H1 (cell line): ENCODE data around the gene ACER3.

Experiments
- ATF3 ChIP-seq: IDR thresholded peaks from 2 replicates; pipeline ENCODE4 v1.6.1; 2011; ENCODE audit warnings: low read depth, mild to moderate bottlenecking, low read length; ENCODE audit not compliant: insufficient read depth
- CHD1 ChIP-seq: IDR thresholded peaks from 2 replicates; pipeline ENCODE4 v1.6.1; 2012; ENCODE audit warnings: low read depth, low read length, improper control_type of control experiment
- CTCF ChIP-seq, 3 experiments: IDR thresholded peaks; 1 replicate in 2 of 3; 2 replicates in 1 of 3; pipeline versions ENCODE4 v1.5.1 to v1.6.1; 2011; ENCODE audit warnings: low read length in 3 of 3, mild to moderate bottlenecking in 3 of 3, inconsistent platforms in 2 of 3, low read depth in 1 of 3, moderate library complexity in 1 of 3; ENCODE audit not compliant: insufficient read depth in 1 of 3; ENCODE audit errors: control extremely low read depth in 1 of 3
- EZH2 ChIP-seq: fragments of 200-600 bp; sonication (generic); IDR thresholded peaks from 2 replicates; pipeline ENCODE4 v1.7.1; 2012; ENCODE audit warnings: low read depth, mild to moderate bottlenecking, moderate library complexity, low read length, inconsistent platforms; ENCODE audit not compliant: severe bottlenecking
- GABPA ChIP-seq: IDR thresholded peaks from 2 replicates; pipeline ENCODE4 v1.6.1; 2011; ENCODE audit warnings: mild to moderate bottlenecking, low read length, moderate library complexity, borderline replicate concordance; ENCODE audit not compliant: insufficient read depth
- JUND ChIP-seq: IDR thresholded peaks from 2 replicates; pipeline ENCODE4 v1.6.1; 2011; ENCODE audit warnings: mild to moderate bottlenecking, improper control_type of control experiment, low read length
- MAX ChIP-seq: IDR thresholded peaks from 2 replicates; pipeline ENCODE4 v1.6.1; 2012; ENCODE audit warnings: inconsistent platforms
- POLR2A ChIP-seq, 2 experiments: IDR thresholded peaks; 1 replicate in 1 of 2; 2 replicates in 1 of 2; pipeline ENCODE4 v1.6.1; 2011; ENCODE audit warnings: low read depth in 2 of 2, low read length in 2 of 2, mild to moderate bottlenecking in 2 of 2; ENCODE audit errors: control extremely low read depth in 1 of 2
- POU5F1 ChIP-seq: IDR thresholded peaks from 2 replicates; pipeline ENCODE4 v1.6.1; 2011; ENCODE audit warnings: low read depth, mild to moderate bottlenecking, low read length, moderate library complexity
- RFX5 ChIP-seq: IDR thresholded peaks from 2 replicates; pipeline ENCODE4 v1.6.1; 2011; ENCODE audit warnings: low read depth, low read length, improper control_type of control experiment, borderline replicate concordance
- SIN3A ChIP-seq, 2 experiments: IDR thresholded peaks in 1 of 2; conservative IDR thresholded peaks in 1 of 2; 2 replicates each; pipeline ENCODE4 v1.6.1; 2011 to 2012; ENCODE audit warnings: low read length in 2 of 2, improper control_type of control experiment in 1 of 2, low read depth in 1 of 2, mild to moderate bottlenecking in 1 of 2
- SP1 ChIP-seq: IDR thresholded peaks from 2 replicates; pipeline ENCODE4 v1.6.1; 2011; ENCODE audit warnings: low read depth, low read length
- TAF1 ChIP-seq: IDR thresholded peaks from 2 replicates; pipeline ENCODE4 v1.6.1; 2011; ENCODE audit warnings: mild to moderate bottlenecking, low read depth, low read length
- TCF12 ChIP-seq: IDR thresholded peaks from 2 replicates; pipeline ENCODE4 v1.6.1; 2011; ENCODE audit warnings: low read depth, mild to moderate bottlenecking, low read length

- TF ChIP-seq MAX (no peak), RFX5 (no peak), ATF3 (no peak), CTCF (IDR thresholded peaks at IDR 0.05; ENCODE audit: control extremely low read depth in 1 of 3, insufficient read depth in 1 of 3, low read depth in 1 of 3, low read length in 3 of 3) (no peak), TAF1 (no peak), SP1 (no peak), POLR2A (IDR thresholded peaks at IDR 0.05; ENCODE audit: control extremely low read depth in 1 of 2, low read depth in 2 of 2, low read length in 2 of 2) (no peak), GABPA (no peak), CHD1 (no peak), TCF12 (no peak), SIN3A (conservative IDR thresholded peaks at IDR 0.05 in 1 of 2, IDR thresholded peaks at IDR 0.05 in 1 of 2; ENCODE audit: low read depth in 1 of 2, low read length in 2 of 2) (no peak), JUND (no peak), POU5F1 (no peak), EZH2 (no peak)
These were observed 154.0 kb downstream of the ACER3 start for GRCh38 chr11:77014669-77015068.
